ENCODE results near the gene TRIM24.

TRIM24 gene

GRCh38 chr7:138465046-138465445 is 5.0 kb downstream of the TRIM24 start:
- TF ChIP-seq POLR2AphosphoS5 (IDR thresholded peaks at IDR 0.05; ENCODE audit: low read depth, low read length) = no peak
- TF ChIP-seq FOXP2 (optimal IDR thresholded peaks at IDR 0.05; ENCODE audit: borderline replicate concordance, extremely low read depth, extremely low read length, insufficient read depth) = no peak
- no peak for TF ChIP-seq SIN3A (IDR thresholded peaks at IDR 0.05; ENCODE audit: borderline replicate concordance, insufficient read depth, low read length)
- TF ChIP-seq TAF1 (IDR thresholded peaks at IDR 0.05; ENCODE audit: borderline replicate concordance, insufficient read depth, low read length) = no peak
- no peak for TF ChIP-seq REST (IDR thresholded peaks at IDR 0.05; ENCODE audit: insufficient read depth in 1 of 2, low read depth in 2 of 2, low read length in 2 of 2)

DNA sequence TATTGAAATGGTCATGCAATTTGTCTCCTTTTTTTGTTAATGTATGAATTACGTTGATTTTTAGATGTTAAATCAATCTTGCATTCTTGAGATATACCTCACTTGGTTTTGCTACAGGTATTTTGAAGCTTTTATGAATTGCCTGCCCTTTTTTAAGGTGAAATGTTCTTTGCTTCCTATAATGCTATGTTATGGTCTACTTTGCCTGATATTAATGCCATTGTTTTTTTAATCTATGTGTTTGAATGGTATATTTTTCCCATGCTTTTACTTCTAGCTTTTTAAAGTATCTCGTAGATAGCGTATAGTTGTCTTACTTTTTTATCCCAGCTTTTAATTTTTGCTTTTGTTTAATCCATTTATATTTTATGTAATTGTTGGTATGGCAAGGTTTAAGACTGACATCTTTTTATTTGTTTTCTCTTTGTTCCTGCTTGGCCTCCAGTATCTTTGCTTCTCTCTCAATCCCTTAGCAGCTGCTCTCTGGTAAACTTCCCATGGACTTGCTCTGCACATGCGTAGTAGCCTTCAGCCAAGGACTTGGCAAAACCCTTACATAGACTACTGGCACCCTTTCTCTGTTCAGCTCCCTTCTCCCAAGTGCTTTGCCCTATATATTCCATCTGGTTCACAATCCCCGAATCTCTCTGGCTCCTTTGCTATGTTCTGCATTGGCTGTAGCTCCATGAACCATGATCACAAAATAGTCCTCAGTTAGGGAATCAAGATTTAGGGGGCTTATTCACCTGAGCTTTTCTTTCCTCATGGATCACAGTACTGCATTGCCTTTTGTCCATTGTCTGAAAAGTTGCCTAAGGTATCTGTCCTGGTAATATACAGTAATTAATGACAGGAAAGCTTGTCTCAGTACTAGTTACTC is 8.4 kb downstream of the TRIM24 start:
- no peak for TF ChIP-seq POLR2AphosphoS5 (IDR thresholded peaks at IDR 0.05; ENCODE audit: low read depth, low read length)
- TF ChIP-seq TAF1 (IDR thresholded peaks at IDR 0.05; ENCODE audit: borderline replicate concordance, insufficient read depth, low read length) = no peak
- TF ChIP-seq FOXP2 (optimal IDR thresholded peaks at IDR 0.05; ENCODE audit: borderline replicate concordance, extremely low read depth, extremely low read length, insufficient read depth) = no peak
- TF ChIP-seq REST (IDR thresholded peaks at IDR 0.05; ENCODE audit: insufficient read depth in 1 of 2, low read depth in 2 of 2, low read length in 2 of 2) = no peak
- no peak for TF ChIP-seq SIN3A (IDR thresholded peaks at IDR 0.05; ENCODE audit: borderline replicate concordance, insufficient read depth, low read length)

GRCh38 chr7:138470391-138471157 is 10.5 kb downstream of the TRIM24 start:
- TF ChIP-seq FOXP2 (optimal IDR thresholded peaks at IDR 0.05; ENCODE audit: borderline replicate concordance, extremely low read depth, extremely low read length, insufficient read depth) = no peak
- TF ChIP-seq POLR2AphosphoS5 (IDR thresholded peaks at IDR 0.05; ENCODE audit: low read depth, low read length) = no peak
- TF ChIP-seq SIN3A (IDR thresholded peaks at IDR 0.05; ENCODE audit: borderline replicate concordance, insufficient read depth, low read length) = no peak
- TF ChIP-seq TAF1 (IDR thresholded peaks at IDR 0.05; ENCODE audit: borderline replicate concordance, insufficient read depth, low read length) = no peak
- TF ChIP-seq REST (IDR thresholded peaks at IDR 0.05; ENCODE audit: insufficient read depth in 1 of 2, low read depth in 2 of 2, low read length in 2 of 2) = no peak

DNA sequence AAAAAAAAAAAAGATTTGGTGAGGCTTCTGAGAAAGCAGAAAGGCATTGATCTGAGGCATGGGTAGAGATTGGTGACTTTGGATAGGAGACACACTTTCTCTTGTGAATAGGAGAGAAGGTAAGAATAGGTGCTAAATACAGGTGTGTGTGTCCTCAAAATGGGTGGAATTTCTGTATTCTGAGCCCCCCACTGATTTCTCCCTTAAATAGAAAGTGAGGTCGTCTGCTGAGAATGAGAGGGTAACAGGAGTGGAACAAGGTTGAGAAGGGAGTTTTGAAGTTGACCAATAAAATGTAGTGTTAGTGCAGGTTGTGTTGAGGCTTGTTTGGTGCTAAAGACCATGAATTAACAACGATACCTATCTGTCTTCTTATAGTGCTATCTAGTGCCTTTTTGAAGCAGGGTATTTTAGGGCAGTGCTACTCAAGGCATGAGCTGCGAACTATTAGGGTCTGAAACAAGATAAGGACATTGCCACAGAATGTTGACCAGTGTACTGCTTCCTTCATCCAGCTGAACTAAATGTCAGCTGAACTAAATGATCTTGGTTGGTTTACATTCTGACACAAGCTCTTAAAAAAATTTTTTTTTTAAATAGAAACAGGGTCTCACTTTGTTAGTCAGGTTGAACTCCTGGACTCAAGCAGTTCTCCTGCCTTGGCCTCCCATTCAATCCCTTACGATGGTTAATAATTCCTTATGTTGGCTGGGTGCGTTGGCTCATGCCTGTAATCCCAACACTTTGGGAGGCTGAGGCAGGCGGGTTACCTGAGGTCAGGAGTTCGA is 12.4 kb downstream of the TRIM24 start:
- TF ChIP-seq TAF1 (IDR thresholded peaks at IDR 0.05; ENCODE audit: borderline replicate concordance, insufficient read depth, low read length) (no peak), SIN3A (IDR thresholded peaks at IDR 0.05; ENCODE audit: borderline replicate concordance, insufficient read depth, low read length) (no peak), POLR2AphosphoS5 (IDR thresholded peaks at IDR 0.05; ENCODE audit: low read depth, low read length) (no peak), FOXP2 (optimal IDR thresholded peaks at IDR 0.05; ENCODE audit: borderline replicate concordance, extremely low read depth, extremely low read length, insufficient read depth) (no peak), REST (IDR thresholded peaks at IDR 0.05; ENCODE audit: insufficient read depth in 1 of 2, low read depth in 2 of 2, low read length in 2 of 2) (no peak)
